ENCODE data around the gene AGO3. TPM values are rescaled to one million over a fixed set of nuclear protein-coding genes. Genes with fewer than 3 reads are reported as not detected.
A peak's percentile ranks its signal among the peaks of the same experiment; 100 is the strongest.

AGO3 gene
- polyA plus RNA-seq (2013, experiment 1 of 2): 8.9 TPM
- 9.8 TPM for polyA plus RNA-seq (2013, experiment 2 of 2)

DNA sequence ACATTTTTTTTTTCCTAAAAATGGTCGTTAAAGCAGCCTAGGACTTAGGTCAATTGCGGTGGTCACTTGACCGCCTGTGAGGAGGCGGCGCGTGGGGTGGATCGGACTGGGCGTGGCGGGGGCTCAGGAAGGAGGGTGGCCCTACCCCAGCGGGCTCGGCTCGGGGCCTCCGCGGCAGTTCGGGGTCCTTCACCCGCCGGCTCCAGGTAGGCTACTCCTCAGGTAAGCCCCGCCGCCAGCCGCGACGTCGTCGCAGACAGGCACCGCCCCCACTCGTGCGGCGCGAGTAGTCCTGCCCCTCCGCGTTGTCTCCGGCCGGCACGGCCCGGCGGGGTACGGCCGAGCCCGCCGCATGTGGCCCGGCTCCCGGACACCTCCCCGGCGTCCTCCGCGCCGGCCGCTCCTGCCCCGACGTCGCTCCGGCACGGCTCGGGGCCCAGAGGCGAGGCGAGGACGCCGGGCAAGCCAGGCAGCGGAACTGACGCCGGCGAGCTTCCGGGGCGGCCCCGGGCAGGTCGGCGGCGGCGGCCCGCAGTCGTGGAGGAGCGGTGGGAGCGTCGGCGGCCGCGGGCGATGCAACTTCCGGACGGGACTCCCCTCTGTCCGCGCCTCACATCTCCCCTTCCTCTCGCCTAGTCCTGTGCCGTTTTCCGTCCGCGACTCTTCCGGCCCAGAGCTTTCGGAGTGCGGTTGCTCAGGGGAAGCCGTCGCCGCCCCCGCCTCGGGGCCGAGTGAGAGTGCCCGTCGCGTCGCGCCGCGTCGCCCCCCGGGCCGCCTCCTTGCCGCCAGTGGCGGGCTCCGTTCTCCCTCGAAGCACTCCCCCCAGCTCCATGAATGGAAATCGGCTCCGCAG is at the start of gene AGO3:
TSS of gene AGO3 (plus strand) at position 513 of the 853 bp plus-strand sequence. CDS start at position 835, 322 bp downstream.
- peaks cover 5% of the 10 kb centered on the region; the same call in 1 of the 2 replicates for H3K36me3 ChIP-seq (ENCODE audit: insufficient read depth, low read length)
- under 1% methylated on average over 112 of the region's 112 CpGs for WGBS
- peak within 1 kb of the TSS; percentile 99 for H3K27ac ChIP-seq (ENCODE audit: low read depth, low read length)
- H3K27me3 ChIP-seq (ENCODE audit: insufficient read depth, low read length): no peaks in the 10 kb centered on the region
- H3K4me1 ChIP-seq (ENCODE audit: insufficient read depth, low read length): peaks cover 37% of the 10 kb centered on the region
- peak within 1 kb of the TSS; percentile 99 for H3K4me3 ChIP-seq (ENCODE audit: low read length)
- peak within 1 kb of the TSS; percentile 89 for H3K9ac ChIP-seq (ENCODE audit: low read depth, low read length)
- H3K9me3 ChIP-seq (ENCODE audit: insufficient read depth, low read depth, low read length): no peaks in the 10 kb centered on the region

DNA sequence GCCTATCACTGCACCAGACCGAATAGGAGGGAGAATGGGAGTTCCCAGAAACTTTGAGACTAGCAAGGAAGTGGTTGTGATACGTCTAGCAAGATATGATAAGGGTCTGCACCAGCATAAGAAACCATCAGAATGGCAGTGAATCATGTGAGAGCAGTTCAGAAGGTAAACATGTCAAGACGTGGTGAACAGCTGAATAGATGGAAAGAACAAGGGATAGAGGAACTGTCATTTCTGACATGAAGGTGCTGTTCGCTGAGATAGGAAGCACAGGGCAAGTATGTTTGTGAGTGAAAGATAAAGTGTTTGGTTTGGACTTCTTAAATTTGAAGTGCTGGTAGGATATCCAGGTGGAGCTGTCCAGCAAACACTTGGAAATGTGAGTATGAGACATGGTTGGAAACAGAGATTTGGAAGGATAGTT is 49.0 kb upstream of the AGO3 start:
- Histone ChIP-seq H3K9ac (ENCODE audit: low read depth, low read length) (no peak overlapping the region), H3K27me3 (ENCODE audit: insufficient read depth, low read length) (no peaks in the 10 kb centered on the region), H3K27ac (ENCODE audit: low read depth, low read length) (no peak overlapping the region), H3K4me1 (ENCODE audit: insufficient read depth, low read length) (peaks cover 28% of the 10 kb centered on the region), H3K36me3 (ENCODE audit: insufficient read depth, low read length) (no peaks in the 10 kb centered on the region), H3K9me3 (ENCODE audit: insufficient read depth, low read depth, low read length) (no peaks in the 10 kb centered on the region), H3K4me3 (ENCODE audit: low read length) (no peak overlapping the region)
- 89% methylated on average over 4 of the region's 4 CpGs for WGBS

DNA sequence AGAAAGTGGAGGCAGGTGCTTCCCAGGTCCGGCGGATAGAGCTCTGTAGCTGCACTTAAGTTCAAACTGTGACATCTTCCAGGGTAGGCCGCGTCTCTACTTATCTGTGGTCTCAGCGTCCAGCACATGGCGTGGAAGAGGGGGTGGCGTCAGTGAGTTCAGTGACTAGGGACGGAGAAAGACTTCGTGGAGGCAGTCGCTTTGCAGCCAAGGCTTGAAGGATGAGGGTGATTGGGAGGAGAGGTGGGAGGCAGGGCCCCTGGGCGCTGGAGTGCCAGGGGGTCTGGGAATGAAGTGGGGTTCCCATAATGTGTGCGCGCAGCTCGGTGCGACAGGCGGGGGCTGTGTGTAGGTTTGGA is 48.3 kb upstream of the AGO3 start:
- Histone ChIP-seq H3K4me3 (ENCODE audit: low read length) (peak overlapping the region; percentile 99; the same call in 1 of the 2 replicates), H3K9me3 (ENCODE audit: insufficient read depth, low read depth, low read length) (no peaks in the 10 kb centered on the region), H3K4me1 (ENCODE audit: insufficient read depth, low read length) (peaks cover 35% of the 10 kb centered on the region), H3K27ac (ENCODE audit: low read depth, low read length) (no peak overlapping the region), H3K36me3 (ENCODE audit: insufficient read depth, low read length) (no peaks in the 10 kb centered on the region), H3K27me3 (ENCODE audit: insufficient read depth, low read length) (no peaks in the 10 kb centered on the region), H3K9ac (ENCODE audit: low read depth, low read length) (no peak overlapping the region)
- WGBS: 71% methylated on average over 16 of the region's 16 CpGs

DNA sequence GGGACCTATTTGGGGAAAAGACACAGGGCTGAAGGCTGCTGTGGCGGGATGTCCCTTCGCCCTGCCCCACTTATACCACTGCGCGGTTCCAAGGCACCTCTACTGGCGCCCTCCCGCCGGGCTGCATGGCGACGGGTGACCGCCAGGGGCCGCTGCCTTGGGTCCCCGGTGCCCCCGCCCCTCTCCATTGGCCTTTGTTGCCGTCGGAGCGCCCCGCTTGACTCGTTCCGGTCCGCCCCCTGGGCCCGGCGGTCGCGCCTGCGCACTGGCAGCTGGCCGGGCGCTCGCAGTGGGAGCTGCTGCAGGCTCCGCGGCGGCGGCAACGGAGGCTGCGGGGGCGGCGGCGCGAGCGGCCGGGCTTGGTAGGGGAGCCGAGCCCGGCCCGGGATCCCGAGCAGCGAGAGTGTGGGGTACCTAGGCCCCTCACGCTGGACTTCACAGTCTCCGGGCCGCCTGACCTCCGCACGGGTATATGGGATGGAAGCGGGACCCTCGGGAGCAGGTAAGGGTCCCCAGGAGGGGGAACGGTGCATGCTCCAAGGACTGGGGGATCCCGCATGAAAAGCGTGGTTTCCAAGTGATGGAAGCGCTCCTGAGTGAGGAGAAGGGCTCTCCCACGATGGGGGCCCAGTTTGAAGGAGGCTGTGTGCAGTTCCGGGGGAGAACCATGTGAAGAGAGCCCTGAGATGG is 47.8 kb upstream of the AGO3 start, which contains the start of gene AGO1:
TSS of gene AGO1 (plus strand) at position 265 of the 690 bp plus-strand sequence. CDS start at position 478, 213 bp downstream.
- peak within 1 kb of the TSS; percentile 91 for H3K9ac ChIP-seq (ENCODE audit: low read depth, low read length)
- no peaks in the 10 kb centered on the region for H3K27me3 ChIP-seq (ENCODE audit: insufficient read depth, low read length)
- H3K9me3 ChIP-seq (ENCODE audit: insufficient read depth, low read depth, low read length): no peaks in the 10 kb centered on the region
- peaks cover 40% of the 10 kb centered on the region for H3K4me1 ChIP-seq (ENCODE audit: insufficient read depth, low read length)
- peak within 1 kb of the TSS; percentile 86 for H3K27ac ChIP-seq (ENCODE audit: low read depth, low read length)
- no peaks in the 10 kb centered on the region for H3K36me3 ChIP-seq (ENCODE audit: insufficient read depth, low read length)
- H3K4me3 ChIP-seq (ENCODE audit: low read length): peak within 1 kb of the TSS; percentile 99
- 1% methylated on average over 58 of the region's 58 CpGs for WGBS

DNA sequence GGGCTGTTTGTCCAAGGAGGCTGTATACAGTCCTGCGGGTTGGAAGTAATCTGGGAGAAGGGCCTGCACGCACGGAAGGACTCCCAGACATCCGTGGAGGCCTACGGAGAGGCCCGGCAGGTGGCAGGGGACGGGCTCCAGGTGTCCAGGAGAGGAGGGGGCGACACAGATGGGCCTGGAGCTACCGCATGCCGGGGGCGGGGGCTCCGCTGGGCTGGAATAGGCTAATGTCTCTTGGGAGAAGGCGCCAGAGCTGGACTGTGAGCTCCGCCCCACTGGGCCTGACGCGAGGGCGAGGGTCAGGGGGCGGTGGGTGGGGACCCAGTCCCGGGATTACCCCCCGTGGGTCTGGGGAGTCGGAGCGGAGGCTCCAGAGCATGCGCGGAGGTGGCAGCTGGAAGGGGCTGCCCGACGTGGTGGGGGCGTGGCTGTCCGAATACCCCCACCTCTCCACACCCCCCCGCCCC is 47.2 kb upstream of the AGO3 start:
- WGBS: 1% methylated on average over 24 of the region's 29 CpGs
- Histone ChIP-seq H3K4me3 (ENCODE audit: low read length) (peak overlapping the region; percentile 99), H3K27ac (ENCODE audit: low read depth, low read length) (peak overlapping the region; percentile 86), H3K27me3 (ENCODE audit: insufficient read depth, low read length) (no peaks in the 10 kb centered on the region), H3K9me3 (ENCODE audit: insufficient read depth, low read depth, low read length) (no peaks in the 10 kb centered on the region), H3K36me3 (ENCODE audit: insufficient read depth, low read length) (peaks cover 4% of the 10 kb centered on the region), H3K4me1 (ENCODE audit: insufficient read depth, low read length) (peaks cover 45% of the 10 kb centered on the region), H3K9ac (ENCODE audit: low read depth, low read length) (peak overlapping the region; percentile 91)

DNA sequence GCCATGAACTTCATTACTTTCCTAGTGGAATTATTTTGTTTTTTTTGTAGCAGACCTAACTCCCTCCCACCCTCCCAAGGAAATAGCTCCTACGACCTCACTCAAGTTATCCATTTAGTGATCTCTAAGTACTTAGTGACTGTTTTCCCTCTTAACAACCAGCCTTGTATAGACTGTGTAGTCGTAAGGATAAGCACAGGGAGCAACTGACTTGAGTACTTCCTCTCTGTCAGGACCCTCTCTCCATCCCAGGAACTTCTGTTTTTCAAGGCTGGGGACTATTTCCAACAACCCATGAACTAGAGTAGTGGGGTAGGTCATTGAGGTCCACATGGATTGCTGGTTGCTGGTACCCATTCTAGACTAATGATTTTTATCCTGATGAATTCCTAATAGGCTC is 46.0 kb upstream of the AGO3 start:
- H3K27me3 ChIP-seq (ENCODE audit: insufficient read depth, low read length): no peaks in the 10 kb centered on the region
- H3K27ac ChIP-seq (ENCODE audit: low read depth, low read length): peak overlapping the region; percentile 85
- H3K9ac ChIP-seq (ENCODE audit: low read depth, low read length): no peak overlapping the region
- peaks cover 14% of the 10 kb centered on the region for H3K36me3 ChIP-seq (ENCODE audit: insufficient read depth, low read length)
- no peaks in the 10 kb centered on the region for H3K9me3 ChIP-seq (ENCODE audit: insufficient read depth, low read depth, low read length)
- 55% methylated on average over 2 of the region's 2 CpGs for WGBS
- peak overlapping the region; percentile 99 for H3K4me3 ChIP-seq (ENCODE audit: low read length)
- H3K4me1 ChIP-seq (ENCODE audit: insufficient read depth, low read length): peaks cover 45% of the 10 kb centered on the region

DNA sequence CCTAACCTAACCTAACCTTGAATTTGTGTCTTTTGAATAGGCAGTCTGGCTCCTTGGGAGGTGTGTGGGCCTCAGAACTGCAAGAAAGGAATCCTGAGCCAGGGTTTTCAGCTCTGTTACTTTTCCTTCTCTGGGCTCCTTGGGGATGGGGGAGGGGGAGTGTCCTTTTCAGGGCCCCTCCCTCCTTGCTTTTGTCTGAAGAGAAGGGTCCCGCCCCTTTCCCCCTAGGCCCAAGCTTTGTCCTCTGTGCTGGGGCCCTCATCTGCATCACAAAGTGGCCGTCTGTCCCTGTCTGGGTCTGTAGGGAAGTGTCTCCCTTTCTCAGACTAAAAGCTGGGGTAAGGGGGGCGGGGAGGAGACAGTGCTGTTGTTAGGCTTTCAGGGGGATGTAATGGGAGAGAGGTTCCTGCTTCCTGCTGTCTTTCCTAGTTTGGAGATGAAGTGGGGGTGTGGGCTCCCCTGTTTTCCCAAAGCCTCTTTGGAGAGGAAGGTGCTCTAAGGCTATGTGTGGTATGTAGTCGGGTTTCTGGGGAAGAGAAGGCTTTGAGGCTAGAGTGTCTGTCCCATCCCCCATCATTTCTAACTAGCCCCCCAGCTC is 44.8 kb upstream of the AGO3 start:
- Histone ChIP-seq H3K4me1 (ENCODE audit: insufficient read depth, low read length) (peaks cover 45% of the 10 kb centered on the region), H3K9me3 (ENCODE audit: insufficient read depth, low read depth, low read length) (no peaks in the 10 kb centered on the region), H3K9ac (ENCODE audit: low read depth, low read length) (peak overlapping the region; percentile 61), H3K27ac (ENCODE audit: low read depth, low read length) (peak overlapping the region; percentile 85), H3K36me3 (ENCODE audit: insufficient read depth, low read length) (peaks cover 24% of the 10 kb centered on the region), H3K4me3 (ENCODE audit: low read length) (peak overlapping the region; percentile 99), H3K27me3 (ENCODE audit: insufficient read depth, low read length) (no peaks in the 10 kb centered on the region)
- WGBS: 6% methylated on average over 3 of the region's 4 CpGs

DNA sequence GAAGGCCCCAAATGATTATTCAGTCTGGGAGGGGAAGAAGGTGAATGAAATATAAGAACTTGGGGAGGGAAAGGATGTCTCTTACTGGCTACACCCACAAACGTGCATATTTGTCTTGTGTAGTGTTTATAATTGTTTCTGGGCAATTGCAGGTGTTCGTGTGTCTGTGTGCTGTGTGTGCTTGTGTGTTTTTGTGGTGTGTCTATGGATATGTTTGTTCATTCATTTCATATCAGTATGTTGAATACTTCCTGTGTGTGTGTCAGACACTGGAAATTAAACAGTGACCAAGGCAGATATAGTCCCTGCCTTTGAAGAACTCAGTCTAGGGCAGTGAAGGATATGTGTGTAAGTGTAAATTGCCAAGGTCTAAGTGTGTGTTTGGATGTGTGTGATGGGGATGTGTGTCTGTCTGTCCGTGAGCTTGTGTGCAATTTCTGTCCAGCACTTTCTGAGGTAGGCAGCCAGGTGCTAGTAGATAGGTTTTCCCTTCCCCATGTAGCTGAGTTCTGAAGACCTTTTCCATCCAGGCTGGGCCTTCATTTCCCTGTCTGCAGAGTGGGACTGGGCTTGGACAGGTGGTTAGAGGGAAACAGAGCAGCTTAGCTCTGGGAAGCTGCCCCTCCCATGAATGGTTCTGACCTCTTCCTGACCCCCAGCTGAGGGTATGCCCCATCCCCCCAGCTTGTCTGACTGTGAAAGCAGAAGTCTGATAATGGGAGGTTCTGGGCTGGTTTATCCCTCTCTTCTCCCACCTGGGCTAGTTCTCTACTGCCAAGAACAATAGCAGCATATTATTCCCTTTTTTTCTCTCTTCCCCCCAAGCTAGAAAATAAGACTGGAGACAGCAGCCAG is 44.1 kb upstream of the AGO3 start:
- 21% methylated on average over 3 of the region's 3 CpGs for WGBS
- peak overlapping the region; percentile 61 for H3K9ac ChIP-seq (ENCODE audit: low read depth, low read length)
- no peaks in the 10 kb centered on the region for H3K9me3 ChIP-seq (ENCODE audit: insufficient read depth, low read depth, low read length)
- peaks cover 31% of the 10 kb centered on the region for H3K36me3 ChIP-seq (ENCODE audit: insufficient read depth, low read length)
- no peaks in the 10 kb centered on the region for H3K27me3 ChIP-seq (ENCODE audit: insufficient read depth, low read length)
- peak overlapping the region; percentile 80 for H3K27ac ChIP-seq (ENCODE audit: low read depth, low read length)
- peak overlapping the region; percentile 53 for H3K4me3 ChIP-seq (ENCODE audit: low read length)
- H3K4me1 ChIP-seq (ENCODE audit: insufficient read depth, low read length): peaks cover 45% of the 10 kb centered on the region

DNA sequence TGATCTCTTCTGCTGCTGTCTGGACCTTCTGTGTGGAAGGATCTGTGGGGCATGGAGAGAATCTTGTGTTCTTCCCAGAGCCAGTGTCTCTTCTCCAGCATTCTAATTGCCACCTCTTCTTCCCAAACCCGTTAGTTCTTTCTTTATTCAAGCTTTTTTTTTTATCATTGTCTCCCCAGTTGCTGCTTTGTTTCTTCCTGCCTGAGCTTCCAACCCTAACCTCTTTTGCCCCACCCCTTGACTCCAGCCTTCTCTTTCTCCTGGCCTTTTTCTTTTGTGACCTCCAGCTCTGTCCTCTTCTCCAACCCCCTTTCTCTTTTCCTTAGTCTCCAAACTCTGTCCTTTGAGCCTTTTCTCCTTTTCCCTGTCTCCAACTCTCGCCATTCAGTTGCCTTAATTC is 43.4 kb upstream of the AGO3 start:
- Histone ChIP-seq H3K9ac (ENCODE audit: low read depth, low read length) (no peak overlapping the region), H3K4me1 (ENCODE audit: insufficient read depth, low read length) (peaks cover 45% of the 10 kb centered on the region), H3K27me3 (ENCODE audit: insufficient read depth, low read length) (no peaks in the 10 kb centered on the region), H3K9me3 (ENCODE audit: insufficient read depth, low read depth, low read length) (no peaks in the 10 kb centered on the region), H3K4me3 (ENCODE audit: low read length) (peak overlapping the region; percentile 53), H3K36me3 (ENCODE audit: insufficient read depth, low read length) (peaks cover 38% of the 10 kb centered on the region), H3K27ac (ENCODE audit: low read depth, low read length) (peak overlapping the region; percentile 41; the same call in 1 of the 2 replicates)
- WGBS: 64% methylated on average over 2 of the region's 2 CpGs

DNA sequence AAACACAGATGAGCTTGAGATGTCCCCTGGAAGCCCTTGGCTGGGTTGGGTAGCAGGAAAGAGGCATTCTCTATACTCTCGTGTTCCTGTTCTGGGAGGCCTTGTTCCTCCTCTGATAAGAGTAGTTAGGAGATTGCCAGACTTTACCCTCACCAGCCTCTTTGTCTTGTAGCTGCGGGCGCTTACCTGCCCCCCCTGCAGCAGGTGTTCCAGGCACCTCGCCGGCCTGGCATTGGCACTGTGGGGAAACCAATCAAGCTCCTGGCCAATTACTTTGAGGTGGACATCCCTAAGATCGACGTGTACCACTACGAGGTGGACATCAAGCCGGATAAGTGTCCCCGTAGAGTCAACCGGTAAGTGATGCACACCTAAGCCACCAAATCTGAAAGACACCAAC is 42.6 kb upstream of the AGO3 start:
- H3K36me3 ChIP-seq (ENCODE audit: insufficient read depth, low read length): peaks cover 46% of the 10 kb centered on the region
- H3K9me3 ChIP-seq (ENCODE audit: insufficient read depth, low read depth, low read length): no peaks in the 10 kb centered on the region
- no peak overlapping the region for H3K9ac ChIP-seq (ENCODE audit: low read depth, low read length)
- peaks cover 42% of the 10 kb centered on the region for H3K4me1 ChIP-seq (ENCODE audit: insufficient read depth, low read length)
- no peak overlapping the region for H3K4me3 ChIP-seq (ENCODE audit: low read length)
- H3K27ac ChIP-seq (ENCODE audit: low read depth, low read length): no peak overlapping the region
- no peaks in the 10 kb centered on the region for H3K27me3 ChIP-seq (ENCODE audit: insufficient read depth, low read length)
- 95% methylated on average over 11 of the region's 11 CpGs for WGBS
